IPS DF 4.7 (cell line): Measurements from ENCODE around the gene KREMEN1.

Experiments used
- DNase-seq: peaks from one replicate; pipeline ENCODE4 v3.0.0-alpha.2; 2013; ENCODE audit warnings: low spot score; ENCODE audit errors: extremely low read depth

Gene KREMEN1

DNA sequence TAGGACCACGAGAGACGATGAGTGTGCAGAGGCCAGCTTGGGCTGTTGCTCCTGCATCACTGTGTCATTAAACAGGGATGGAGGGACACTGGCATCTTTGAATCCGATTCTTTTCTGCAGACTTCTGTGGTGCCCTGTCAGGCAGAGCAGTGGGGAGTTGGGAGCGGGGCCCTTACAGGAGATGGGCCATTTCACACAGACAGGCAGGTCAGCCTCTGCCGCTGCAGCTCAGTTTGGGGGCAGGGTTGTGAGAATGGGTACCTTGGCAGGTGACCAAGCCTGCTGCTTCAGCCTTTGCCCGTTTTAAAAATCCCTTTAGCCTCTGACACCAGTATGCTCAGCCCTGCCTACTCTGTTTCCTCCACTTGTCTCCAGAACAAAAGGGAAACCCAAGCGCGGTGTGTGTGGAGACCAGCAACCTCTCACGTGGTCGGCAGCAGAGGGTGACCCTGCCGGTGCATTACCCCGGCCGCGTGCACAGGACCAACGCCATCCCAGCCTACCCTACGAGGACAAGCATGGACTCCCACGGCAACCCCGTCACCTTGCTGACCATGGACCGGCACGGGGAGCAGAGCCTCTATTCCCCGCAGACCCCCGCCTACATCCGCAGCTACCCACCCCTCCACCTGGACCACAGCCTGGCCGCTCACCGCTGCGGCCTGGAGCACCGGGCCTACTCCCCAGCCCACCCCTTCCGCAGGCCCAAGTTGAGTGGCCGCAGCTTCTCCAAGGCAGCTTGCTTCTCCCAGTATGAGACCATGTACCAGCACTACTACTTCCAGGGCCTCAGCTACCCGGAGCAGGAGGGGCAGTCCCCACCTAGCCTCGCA is 23.8 kb upstream of the KREMEN1 start:
- DNase-seq, result no peak

DNA sequence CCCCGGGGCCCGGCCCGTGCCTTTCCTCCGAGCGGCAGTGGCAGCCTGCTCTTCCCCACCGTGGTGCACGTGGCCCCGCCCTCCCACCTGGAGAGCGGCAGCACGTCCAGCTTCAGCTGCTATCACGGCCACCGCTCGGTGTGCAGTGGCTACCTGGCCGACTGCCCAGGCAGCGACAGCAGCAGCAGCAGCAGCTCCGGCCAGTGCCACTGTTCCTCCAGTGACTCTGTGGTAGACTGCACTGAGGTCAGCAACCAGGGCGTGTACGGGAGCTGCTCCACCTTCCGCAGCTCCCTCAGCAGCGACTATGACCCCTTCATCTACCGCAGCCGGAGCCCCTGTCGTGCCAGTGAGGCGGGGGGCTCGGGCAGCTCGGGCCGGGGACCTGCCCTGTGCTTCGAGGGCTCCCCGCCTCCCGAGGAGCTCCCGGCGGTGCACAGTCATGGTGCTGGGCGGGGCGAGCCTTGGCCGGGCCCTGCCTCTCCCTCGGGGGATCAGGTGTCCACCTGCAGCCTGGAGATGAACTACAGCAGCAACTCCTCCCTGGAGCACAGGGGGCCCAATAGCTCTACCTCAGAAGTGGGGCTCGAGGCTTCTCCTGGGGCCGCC is 23.1 kb upstream of the KREMEN1 start:
- DNase-seq, result no peak

DNA sequence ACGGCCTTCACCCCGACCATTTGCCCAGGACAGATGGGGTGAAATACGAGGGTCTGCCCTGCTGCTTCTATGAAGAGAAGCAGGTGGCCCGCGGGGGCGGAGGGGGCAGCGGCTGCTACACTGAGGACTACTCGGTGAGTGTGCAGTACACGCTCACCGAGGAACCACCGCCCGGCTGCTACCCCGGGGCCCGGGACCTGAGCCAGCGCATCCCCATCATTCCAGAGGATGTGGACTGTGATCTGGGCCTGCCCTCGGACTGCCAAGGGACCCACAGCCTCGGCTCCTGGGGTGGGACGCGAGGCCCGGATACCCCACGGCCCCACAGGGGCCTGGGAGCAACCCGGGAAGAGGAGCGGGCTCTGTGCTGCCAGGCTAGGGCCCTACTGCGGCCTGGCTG is 22.4 kb upstream of the KREMEN1 start:
- DNase-seq, result no peak

DNA sequence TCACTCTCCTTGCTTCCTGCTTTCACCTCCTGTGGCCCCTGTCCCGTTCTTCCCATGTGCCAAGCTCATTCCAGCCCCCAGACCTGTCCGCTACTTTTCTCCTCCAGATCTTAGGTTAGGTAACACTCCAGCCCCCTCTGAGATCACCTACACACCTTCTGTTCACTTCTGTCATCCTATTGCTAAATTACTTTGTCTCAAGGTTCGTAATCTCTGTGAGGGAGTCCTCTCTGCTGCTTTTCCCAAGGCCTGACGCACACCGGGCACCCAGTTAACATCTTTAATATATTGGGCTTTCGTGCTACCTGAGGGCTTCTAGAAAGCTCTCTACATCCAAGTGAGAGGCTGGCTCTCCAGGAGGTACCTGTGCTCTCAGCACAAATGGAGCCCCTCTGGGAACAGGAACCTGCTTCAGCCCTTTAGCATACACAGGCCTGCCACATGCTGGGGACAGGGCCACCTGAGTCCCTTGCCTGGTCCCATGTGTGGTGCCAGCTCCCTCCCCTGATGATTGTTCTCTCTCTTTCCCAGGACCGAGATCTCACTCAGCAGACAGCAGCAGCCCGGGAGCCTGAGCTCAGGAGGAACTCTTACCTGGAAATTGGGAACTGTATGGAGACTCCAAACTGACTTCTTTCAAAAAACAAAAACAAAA is 19.7 kb upstream of the KREMEN1 start:
- no peak for DNase-seq

DNA sequence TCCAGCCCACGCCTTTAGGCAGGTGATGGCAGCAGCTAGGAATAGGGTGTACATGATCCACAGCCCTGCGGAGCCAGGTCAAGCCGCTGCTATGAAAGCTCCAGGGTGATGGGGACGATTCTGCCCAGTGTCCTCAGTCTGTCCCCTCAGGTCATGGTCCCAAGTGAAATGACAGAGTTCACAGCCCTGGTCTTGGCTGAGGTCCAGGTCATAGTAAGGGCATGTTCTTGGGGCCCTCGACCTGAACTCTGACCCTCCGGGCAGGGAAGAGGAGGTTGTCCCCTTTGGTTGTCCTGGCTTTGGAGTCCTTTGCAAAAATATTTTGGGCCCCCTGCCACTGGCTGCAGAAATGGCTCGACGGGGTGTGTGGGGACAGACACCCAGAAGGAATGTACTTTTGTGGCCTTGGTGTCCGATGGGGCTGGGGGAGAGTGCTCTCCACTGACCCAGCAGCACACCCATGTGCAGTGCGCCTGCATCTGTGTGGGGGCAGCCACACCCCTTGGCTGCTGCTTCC is 18.5 kb upstream of the KREMEN1 start:
- DNase-seq, result no peak

DNA sequence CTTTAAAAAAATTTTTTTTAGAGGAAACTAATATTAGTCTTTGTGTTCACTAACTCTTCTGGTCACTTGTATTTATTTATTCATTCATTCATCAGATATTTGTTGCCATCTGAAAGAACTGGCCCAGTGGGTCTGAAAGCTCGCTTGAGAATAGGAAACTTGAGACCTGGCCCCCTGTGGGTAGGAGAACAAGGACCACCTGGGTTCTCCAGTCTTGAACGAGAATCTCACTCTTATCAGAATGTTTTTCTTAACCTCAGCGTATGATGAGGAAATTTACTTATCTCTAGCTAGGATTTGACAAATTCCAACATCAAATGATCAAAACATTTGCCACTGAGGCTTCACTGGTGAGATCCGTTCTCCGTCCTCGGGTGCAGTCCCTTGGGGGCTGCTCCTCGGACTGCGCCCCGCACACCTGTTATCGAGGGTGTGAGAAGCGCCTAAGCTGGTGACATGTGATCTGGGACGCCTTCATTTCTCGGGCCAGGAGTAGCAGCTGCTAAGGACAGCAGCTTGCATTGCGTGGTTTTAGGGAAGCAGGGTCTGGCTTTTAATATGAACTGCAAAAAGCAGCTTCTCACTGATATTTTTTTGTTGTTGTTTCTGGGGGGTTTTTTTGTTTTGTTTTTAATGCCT is 17.5 kb upstream of the KREMEN1 start:
- DNase-seq, result no peak

DNA sequence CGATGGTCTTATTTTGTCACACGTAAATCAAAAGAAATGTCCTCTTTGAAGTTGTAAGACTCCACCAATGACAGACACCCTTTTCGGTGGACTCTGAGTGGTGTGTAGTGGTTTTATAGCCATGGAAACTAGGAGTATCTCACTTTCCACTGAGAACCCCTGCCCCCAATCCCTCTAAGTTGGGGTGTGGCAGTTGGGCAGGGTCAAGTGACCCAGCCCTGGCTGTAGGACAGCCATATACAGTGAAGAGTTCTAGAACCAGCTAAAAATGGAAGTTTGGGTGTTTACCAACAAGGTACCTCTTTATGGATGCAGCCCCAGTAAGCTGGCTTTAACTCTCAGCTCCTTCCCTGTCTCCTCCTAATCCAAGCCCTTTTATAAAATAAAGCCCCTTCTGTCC is 16.4 kb upstream of the KREMEN1 start:
- no peak for DNase-seq

DNA sequence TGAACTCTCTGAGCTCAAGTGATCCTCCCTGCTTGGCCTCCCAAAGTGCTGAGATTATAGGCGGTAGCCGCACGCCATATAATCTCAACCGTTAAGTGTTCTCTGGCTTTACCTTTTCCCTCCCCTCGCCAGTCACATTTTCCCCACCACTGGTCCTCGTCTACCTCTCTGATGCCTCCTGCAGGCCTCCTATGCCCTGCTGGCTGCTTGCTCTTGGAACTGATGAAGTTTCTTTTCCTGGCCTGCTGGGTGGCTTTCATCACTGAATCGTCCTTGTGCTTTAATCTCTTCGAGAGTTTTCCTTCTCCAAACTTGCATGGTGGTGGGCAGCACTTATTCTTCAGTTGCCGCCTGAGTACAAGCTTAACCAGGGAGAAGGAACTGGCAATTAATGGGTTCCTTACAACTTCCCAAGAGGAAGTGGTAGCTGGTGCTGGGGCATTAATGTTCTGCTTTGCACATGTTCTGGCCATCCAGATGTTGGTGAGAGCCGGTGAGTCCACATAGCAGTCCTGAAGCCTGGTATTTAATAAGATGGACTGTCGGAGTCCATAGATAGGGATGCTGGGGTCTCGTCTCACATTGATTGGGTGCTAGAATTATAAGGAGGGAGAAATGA is 12.5 kb upstream of the KREMEN1 start:
- DNase-seq, result no peak

DNA sequence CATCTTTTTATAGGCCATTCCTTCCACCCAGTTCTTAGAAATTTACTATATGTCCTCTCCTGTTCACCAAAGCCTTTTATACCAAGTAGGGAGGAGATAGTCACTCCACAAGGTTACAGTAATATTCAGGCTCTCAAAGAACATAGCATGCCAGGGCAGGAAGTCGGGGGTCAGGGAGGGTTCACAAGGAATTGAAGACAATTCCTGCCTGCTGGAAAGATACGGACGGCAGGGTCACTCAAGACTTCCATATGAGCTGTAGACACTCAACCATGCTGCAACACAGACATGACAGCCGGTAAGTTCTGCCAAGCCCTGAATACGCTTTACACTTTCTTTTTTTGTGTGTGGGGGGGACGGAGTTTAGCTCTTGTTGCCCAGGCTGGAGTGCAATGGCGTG is 11.9 kb upstream of the KREMEN1 start:
- no peak for DNase-seq

DNA sequence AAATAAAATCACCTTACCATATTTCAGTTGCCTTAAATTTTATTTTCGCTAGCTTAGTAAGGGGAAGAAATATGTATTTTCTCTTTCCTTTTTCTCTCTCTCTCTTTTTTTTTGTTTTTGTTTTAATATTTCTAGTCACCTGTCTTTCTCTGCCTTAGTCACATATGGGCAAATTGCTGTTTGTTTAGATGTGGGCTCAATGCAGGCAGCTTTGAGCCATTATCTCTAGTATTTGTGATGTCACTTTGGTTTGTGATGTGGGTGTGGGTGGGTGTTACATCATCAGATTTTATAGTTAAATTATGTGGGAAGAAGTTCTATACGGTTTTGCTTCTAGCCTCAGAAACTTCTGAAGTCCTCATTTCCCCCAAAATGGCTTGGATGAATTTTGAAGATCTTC is 11.1 kb upstream of the KREMEN1 start, which contains the start of gene C22orf31:
Gene C22orf31, minus strand, starts transcription at position 59 of the 400 bp plus-strand sequence. Its CDS starts 39 bp downstream, at position 20.
- no peak for DNase-seq

DNA sequence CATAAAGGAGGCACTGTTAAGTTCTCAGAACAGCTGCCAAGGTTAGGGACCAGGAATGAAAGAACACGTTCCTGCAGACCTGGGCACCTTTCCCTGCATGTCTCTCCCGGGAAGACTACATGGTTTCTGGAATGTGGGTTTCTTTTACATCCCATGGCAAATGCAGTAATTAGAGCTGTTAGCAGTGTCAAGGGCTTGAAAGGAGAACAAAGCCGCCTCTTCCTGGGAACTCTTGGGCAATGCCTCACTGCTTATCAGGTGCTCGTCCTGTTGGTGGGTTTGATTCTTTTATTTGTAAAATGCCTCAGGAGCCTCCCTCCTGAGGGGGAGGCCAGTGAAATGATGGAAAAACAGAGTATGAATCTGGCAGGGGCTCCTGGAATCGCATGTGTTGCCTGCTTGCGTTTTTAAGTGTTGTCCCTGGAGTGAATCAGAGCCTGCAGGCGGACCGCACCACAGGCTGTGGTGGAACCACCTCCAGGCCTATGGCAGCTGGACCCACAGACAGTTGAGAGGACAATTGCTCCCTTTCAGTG is 10.5 kb upstream of the KREMEN1 start:
- DNase-seq, result no peak

DNA sequence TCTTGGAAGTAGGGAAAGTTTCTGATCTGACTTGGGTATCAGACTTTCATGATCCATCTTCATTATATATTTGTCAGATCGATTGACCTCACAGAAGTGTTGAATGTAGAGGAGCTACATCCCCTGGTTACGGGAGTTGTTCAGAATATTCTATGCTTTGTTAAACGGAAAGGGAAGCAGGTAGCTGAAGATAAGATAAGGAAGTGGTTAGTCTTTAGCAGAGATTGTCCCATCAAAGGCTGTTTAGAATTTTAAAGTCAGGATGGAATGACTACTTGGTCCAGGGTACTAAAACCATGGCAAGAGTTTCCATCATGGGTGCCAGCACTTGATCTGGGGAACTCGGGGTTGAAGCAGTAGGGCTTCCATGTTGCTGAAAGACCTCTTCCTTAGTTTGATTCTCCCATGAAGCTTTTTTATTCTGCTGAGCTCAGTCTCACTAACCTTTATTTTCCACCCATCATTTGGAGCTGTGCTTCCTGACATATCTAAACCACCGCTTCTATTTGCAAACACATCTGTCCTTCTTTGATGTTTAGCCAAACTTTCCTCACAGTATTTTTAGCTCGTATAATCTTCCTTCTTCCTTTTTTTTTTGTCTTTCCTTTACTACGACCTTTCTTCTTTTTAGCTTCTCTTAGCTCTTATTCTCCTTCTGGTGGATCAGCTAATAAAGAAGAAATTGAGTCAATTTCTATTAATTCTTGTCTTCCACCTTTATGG is 7.2 kb upstream of the KREMEN1 start:
- DNase-seq, result no peak

DNA sequence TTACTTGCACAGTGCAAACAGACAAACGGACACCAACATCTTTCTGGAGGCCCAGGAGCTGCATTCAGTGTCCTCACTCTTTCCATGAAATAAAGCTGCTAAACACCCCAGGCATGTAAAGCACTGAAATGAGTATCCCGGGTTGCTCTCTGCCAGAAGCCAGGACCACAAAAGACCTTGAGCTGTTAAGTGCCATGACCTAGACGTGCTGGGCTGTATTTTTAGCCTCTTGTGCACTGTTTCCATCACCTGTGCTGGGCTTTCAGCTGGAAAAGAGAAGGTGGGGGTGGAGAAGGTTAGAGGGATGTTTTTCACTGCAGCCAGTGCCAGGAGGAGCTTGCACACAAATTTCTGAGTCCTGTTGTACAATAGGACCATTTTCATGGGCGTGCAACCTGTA is 3.4 kb upstream of the KREMEN1 start:
- no peak for DNase-seq

DNA sequence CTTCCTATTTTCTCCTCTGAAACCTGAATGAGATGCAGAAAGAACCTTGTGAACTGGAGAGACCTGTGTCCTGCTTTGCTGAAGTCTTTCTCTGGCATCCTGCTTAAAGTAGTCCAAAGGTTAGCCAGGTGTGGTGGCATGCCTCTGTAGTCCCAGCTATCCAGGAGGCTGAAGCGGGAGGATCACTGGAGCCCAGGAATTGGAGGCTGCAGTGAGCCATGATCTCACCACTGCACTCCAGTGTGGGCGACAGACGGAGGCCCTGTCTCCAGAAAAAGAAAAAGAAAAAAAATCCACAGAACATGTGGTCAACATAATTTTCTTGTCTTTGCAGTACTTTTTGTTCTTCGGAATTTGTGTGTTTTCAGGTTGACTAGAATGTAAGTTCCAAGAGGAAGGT is 2.3 kb upstream of the KREMEN1 start:
- no peak for DNase-seq

DNA sequence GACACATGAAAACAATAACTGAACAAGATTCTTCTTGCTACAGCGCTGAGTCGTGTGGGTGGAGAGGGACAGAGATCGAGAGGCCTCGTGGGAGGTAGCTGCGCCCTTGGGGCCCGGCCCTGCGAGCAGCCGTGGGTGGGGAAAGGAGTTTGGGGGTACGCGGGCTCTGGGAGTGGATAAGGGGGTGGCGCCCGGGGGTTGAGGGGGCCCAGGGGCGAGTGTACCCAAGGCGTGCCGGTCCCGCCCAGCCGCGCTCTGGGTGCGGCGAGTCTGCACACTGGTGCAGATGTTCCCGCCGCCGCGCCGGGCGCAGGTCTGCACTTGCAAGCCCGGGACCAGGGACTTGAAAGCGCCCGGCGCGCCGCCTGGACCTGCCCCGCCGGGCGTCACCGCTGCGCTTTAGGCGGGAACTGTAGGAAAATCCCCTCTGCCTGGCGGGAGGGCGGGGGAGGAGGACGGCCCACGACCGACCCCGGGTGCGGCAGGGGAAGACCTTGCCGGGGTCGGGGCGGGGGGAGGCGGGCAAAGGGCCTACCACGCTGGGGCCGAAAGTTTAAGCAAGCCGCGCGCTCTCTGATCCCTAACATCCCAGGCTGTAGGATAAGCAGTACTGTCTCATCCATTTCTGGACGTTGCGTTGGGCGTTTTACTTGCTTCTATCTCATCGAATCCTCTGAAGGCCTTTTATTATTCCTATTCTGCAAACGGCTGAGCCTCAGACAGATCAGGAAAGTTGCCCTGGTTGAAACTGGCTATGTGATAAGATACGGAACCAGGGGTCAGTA is 1.4 kb upstream of the KREMEN1 start:
- no peak for DNase-seq

DNA sequence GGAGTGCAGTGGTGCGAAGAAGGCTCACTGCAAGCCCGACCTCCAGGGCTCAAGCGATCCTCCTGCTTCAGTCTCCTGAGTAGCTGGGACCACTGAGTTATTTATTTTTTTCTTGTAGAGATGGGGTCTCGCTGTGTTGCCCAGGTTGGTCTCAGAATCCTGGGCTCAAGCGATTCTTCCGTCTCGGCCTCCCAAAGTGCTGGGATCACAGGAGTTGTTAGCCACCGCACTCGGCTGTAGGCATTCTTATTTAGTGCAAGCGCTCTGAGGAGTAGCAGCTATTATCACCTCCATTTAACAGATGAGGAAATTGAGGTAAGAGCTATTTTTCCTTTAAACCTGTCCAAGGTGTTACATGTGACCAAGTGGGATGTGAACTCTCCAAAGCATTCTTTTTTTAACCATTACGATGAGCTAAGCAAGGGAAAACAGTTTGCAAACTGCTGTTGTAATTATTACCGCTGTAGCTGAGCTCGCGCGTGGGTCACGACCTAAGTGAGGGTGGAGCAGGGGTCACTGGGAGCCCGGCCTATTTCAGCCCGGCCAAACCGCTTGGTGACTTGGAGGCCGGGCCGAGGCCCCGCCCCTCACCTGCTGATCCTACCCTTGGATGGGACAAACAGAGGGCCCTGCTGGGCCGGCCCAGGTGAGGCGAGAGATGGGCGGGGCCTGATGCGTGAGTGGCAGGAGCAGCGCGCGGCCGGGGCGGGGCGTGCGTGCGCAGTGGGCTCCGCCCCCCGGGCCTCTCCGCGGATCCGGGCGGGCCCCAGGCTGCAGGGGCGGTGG is 449 bp upstream of the KREMEN1 start:
- DNase-seq, result peak; percentile 64

DNA sequence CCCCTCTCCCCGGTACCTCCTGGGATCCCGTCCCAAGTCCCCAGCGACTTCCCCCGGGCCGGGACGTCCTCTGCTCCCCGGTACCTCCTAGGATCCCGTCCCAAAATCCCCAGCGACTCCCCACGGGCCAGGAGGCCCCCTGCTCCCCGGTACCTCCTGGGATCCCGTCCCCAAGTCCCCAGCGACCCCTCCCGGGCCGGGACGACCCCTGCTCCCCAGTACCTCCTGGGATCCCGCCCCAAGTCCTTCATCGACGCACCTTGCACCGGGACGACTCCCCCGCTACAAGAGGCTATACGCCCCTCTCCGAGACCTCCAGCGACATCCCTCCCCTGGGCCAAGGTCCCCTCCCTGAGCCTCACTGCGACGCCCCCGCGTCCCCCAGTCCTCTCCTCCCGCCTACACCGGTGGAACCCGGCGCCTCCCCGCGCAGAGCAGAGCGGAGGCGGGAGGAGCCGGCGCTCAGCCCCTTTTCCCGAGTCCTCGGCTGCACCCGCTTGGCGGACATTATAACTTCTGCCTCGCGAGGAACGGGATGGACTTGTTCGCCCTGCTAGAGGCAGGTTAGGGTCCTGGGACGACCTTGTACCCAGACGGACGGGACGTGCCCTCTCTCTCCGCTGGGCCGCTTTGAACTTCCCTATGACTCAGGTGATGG is 912 bp downstream of the KREMEN1 start:
- DNase-seq, result no peak

DNA sequence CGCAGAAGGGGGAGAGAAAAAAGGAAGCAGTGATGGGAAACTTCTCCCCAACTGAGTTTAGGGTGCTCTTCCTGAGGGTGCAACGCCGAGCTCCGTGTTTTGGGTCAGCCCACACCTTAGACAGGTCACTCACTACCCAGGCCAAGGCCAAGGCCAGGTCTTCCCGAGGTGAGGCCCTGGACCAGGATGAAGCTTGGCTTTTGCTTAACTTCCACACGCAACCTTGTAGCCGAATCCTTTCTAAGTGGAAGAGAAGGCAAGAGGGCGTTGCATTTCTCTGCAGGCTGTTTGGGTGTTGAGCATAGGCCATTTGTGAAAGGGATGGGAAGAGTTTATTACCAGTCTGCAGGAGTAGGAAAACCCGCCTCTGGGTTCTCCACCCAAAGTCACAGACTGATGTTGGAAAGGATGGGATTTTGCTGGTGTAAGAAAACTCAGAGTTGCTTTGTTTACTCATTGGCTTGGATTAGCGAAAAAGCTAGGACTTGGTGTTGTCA is 1.5 kb downstream of the KREMEN1 start:
- no peak for DNase-seq
